SH-SY5Y (cell line): ENCODE data around the gene KIAA1328.

Experiments used
- GATA2 ChIP-seq: IDR thresholded peaks from 2 replicates; pipeline ENCODE4 v1.6.1; 2011; ENCODE audit warnings: mild to moderate bottlenecking, low read depth, low read length
- GATA3 ChIP-seq: IDR thresholded peaks from 2 replicates; pipeline ENCODE4 v1.6.1; 2011; ENCODE audit warnings: low read depth, mild to moderate bottlenecking, low read length, moderate library complexity

KIAA1328 gene

GRCh38 chr18:36950282-36950681 lies 121.4 kb downstream of the KIAA1328 start:
- TF ChIP-seq GATA3 (no peak), GATA2 (no peak)

GRCh38 chr18:36950960-36951359 lies 122.0 kb downstream of the KIAA1328 start:
- TF ChIP-seq GATA2 (no peak), GATA3 (no peak)

DNA sequence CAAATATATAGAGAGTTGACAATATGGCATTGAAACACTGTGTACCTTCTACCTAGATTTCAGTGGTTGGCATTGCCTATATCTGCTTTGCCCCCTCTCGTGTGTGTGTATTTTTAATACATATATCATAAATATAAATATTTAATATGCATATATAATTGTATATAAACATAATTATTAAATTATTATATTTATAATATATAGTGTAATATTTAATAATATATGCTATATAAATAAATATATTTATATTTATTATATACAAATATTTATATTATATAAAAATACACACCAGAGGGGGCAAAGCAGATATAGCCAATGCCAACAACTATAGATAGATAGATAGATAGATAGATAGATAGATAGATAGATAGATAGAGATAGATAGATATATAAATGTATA lies 124.1 kb downstream of the KIAA1328 start:
- TF ChIP-seq GATA3 (no peak), GATA2 (no peak)

DNA sequence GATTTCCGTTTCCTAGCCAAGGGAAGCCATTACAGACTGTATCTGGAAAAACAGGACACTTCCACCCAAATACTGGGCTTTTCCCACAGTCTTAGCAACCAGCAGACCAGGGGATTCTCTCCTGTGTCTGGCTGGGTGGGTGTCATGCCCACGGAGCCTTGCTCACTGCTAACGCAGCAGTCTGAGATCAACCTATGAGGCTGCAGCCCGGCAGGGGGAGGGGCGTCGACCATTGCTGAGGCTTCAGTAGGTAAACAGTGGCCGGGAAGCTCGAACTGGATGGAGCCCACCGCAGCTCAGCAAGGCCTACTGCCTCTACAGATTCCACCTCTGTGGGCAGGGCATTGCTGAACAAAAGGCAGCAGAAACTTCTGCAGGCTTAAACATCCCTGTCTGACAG lies 131.1 kb downstream of the KIAA1328 start:
- no peak for TF ChIP-seq GATA3

DNA sequence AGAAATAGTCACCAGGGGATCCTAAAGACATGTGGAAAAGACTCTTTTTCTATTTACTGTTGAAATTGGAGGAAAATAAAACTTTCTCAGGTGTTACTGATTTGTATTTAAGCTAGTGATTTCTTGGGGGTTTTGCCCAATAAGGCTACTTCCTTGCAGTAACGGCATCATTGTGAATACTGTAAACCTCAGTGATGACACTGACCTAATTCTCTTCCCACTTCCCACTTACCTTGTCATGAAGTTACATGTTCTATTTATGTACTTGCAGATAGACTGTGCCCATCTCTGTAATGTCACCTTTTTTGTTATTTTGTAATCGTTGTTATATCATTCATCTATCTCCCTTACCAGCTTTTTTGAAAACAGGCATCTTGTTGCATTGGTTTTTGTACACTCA lies 134.5 kb downstream of the KIAA1328 start:
- no peak for TF ChIP-seq GATA2
- no peak for TF ChIP-seq GATA3

DNA sequence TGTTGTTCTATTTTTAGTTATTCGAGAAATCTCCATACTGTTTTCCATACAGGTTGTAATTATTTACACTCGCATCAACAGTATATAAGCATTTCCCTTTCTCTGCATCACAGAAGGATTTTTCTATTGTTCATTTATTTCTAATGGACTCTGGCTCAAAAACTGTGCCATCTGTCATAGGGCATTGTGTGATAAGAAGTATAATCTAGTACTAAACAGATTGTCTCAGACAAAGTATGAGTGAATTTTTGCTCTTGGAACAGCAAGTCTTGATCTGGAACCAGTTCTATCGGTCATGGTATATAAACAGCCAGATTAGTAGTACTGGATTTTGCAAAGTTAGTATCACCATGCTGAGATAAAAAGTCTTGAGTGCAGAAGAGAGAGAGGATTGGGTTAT lies 145.8 kb downstream of the KIAA1328 start:
- TF ChIP-seq GATA2 (no peak), GATA3 (no peak)

GRCh38 chr18:36977121-36977520 lies 148.2 kb downstream of the KIAA1328 start:
- TF ChIP-seq GATA3 = no peak
- no peak for TF ChIP-seq GATA2

GRCh38 chr18:36993068-36993467 lies 164.1 kb downstream of the KIAA1328 start:
- TF ChIP-seq GATA3 (no peak), GATA2 (no peak)

DNA sequence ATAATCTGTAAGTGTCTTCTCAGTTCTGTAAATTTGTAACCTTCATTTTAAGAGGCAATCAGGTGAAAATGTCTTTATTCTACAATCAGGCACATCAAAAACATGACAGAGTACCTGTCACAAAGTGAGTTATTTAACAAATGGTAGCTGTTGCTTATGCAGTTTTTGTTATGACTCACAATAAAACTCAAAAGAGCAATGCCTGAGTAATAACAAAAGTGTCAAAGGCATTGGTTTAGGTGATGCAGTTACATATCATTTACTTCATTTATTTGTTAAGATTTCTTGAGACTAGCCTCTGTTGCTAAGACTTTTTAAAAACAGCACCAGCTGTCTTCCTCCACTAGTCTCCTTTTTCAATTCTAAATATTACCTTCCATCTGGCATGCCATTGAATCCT lies 177.8 kb downstream of the KIAA1328 start:
- TF ChIP-seq GATA3 = no peak
- TF ChIP-seq GATA2 = no peak

DNA sequence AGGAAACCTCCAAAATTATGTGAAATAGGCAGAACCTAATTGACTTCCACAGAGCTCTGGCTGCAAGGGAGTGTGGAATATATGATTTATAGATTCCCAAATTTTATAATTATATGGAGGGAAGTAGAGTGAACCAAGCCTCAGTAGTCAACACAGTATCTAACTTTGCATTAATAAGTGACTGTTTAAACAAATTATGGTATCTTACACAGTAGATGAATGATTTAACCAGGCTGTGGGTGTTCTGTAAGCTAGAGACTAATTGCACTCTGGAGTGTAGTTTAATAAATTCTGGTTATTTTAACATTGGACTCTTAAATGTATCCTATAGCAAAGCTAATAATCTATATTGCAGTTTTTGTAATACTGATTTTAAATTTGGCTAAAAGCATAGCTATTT lies 183.5 kb downstream of the KIAA1328 start:
- TF ChIP-seq GATA3 (no peak), GATA2 (no peak)

GRCh38 chr18:37019157-37019827 lies 190.4 kb downstream of the KIAA1328 start:
- no peak for TF ChIP-seq GATA2
- no peak for TF ChIP-seq GATA3

DNA sequence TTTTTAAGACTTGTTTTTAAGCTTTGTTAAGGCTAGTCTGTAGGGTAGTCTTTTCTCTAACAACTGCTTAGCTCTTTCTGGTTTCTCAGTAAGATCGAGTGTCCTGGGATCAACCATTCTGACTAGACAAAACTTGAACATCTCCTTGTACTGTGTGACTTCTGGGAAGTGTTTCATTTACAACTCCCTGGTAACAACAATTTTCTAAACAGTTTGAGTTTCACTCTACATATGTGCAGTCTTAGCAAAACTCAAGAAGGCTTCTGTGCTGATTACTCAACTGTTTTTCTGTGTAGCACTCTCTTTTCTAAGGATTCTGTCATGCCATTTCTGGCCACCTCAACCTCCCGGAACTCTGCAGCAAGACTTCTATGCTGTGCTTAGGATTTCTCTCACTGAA lies 204.5 kb downstream of the KIAA1328 start:
- TF ChIP-seq GATA3 (no peak), GATA2 (no peak)

DNA sequence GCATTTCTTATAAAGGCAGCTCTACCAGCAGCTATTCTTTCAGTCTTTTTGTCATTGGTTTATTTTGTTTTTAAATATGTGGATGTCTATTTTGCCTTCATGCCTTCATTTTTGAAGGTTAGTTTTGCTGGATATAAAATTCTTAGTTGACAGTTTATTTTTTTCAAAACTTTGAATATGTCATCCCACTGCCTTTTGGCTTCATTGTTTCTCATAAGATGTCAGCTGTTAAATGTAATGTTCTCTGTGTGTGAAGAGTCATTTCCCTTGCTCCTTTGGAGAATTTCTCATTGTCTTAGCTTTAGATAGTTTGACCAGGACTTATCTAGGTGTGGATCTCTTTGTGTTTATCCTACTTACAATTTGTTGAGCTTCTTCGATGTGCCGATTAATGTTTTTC lies 213.5 kb downstream of the KIAA1328 start:
- no peak for TF ChIP-seq GATA3
- no peak for TF ChIP-seq GATA2

DNA sequence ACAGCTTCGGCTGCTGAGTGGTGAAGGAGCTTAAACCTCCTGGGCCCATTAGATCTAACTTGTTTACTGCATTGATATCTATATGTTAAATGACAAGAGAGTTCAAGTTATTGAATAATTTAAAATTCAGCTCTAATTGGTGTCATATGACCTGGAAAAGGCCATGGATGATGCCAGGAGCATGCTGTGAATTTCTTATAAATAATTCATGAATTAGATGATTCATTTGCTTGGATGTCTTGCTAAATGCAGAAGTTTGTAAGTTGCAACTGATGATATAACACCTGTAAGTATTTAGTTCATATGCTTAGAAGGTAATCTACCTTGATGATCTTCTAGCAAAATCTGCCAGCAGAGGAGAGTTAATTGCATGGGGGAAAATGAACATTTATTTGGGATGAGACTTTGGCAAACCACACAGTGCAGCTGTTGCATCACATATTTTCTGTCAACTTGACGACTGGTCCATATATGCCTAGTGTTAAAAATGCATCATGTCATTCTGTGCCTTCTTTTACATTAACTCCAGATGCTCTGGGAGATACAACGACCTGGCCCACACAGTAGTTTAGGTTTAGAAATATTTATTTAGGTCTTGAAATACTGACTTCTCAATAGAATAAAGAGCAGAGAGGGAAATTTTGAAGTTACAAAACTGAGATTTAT lies 226.3 kb downstream of the KIAA1328 start:
- TF ChIP-seq GATA2 (no peak), GATA3 (no peak)

DNA sequence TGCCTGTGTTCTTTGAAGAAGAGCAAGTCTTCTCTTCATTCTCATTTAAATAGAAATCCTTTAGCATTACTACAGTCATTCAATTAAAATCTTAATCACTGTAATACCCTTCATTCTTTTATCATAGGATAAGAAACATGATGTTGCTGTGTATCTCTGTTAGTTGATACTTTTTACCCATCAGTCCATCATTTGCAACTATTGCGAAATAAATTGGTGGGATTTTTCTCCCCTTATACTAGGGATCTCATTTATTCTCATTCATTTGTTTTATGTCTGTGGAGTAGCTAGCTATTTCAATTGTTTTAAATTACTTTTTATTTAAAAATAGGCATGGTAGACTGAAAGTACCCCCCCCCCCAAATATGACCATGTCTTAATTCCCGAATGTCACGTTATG lies 235.3 kb downstream of the KIAA1328 start:
- TF ChIP-seq GATA2 = no peak
- no peak for TF ChIP-seq GATA3

DNA sequence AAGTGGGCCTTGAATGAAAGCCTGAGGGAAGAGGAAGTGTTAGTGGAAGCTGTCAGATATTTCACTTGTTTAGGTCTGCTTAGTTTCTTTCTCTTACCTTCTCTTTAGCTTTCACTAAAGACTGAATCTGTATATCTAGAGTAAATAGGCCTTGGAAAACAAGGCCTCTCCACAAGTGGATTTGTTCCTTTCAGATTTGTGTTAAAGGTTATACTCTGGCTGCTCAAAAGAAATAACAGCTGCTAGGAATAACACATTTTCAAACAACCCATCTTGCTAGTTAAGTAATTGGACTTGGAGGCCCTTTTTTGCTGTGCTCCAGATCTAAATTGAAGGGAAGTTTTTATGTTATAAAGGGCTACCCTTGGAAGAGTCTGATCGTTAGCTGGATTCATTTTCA lies 236.3 kb downstream of the KIAA1328 start:
- no peak for TF ChIP-seq GATA2
- TF ChIP-seq GATA3 = no peak

DNA sequence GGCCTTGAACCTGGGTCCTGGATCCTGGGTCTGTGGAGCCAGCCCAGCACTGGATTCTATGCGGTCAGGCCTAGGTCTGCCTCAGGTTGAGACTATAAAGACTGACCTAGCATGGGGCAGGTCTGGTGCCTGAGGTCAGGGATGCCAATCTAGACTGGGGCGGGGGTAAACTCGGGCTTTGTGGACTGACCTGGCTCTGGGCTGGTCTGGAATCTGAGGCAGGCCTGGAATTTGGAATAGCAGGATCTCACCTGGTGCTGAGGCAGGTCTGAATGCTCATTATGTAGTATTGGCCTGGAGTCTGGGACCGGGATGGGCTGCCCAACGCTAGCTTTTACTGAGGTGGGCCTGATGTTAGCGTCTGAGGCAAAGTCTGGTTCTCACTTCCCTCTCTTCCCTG lies 256.0 kb downstream of the KIAA1328 start:
- no peak for TF ChIP-seq GATA3
- no peak for TF ChIP-seq GATA2
